ENCODE data around the gene TSHR.

The TSHR gene

DNA sequence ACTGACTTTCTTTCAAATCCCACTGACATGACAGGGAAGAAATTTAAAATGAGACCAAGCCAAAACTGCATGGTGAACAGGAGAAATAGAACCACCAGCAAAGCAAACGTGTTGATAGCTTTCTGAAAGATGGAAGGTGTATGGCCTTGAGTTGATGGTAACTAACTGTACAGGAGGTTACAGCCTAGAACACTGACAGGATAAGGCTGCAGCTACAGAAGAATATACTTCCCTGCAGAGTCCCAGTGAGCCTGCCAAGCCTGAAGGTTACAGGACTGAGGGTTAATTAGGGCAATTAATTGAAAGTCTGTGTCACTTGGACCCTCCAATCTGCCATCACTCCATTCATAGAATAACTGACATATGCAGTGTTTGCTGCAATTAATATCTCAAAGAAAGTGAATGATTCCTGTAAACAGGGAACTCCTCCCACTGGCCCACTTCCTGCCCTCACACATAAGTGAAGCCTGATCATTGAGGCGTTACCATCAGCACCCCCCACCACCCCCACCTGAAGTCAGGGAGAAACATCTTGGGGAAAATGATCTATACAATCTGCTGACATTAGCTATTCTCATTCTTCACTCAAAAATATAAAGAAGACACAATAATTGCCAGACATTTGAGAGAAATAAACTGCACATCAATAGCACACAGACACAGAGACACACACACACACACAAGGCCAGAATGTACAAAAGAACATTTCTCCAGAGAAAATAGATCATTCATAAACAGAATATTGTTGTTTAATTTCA is 191.9 kb downstream of the TSHR start:
- Histone ChIP-seq H3K9ac (ENCODE audit: low read length) (no peak overlapping the region), H3K27ac (ENCODE audit: low read depth, low read length) (no peak overlapping the region)

GRCh38 chr14:81148635-81149034 is 193.2 kb downstream of the TSHR start:
- Histone ChIP-seq H3K9me3 (ENCODE audit: low read length) (no peaks in the 10 kb centered on the region), H3K27me3 (ENCODE audit: control insufficient read depth in 1 of 2, insufficient read depth in 2 of 2, low read length in 2 of 2) (no peaks in the 10 kb centered on the region), H3K27ac (ENCODE audit: low read depth, low read length) (no peak overlapping the region), H3K9ac (ENCODE audit: low read length) (no peak overlapping the region), H3K4me1 (ENCODE audit: insufficient read depth, low read length) (peaks cover 10% of the 10 kb centered on the region), H3K4me3 (ENCODE audit: low read depth in 1 of 2, low read length in 2 of 2) (no peak overlapping the region), H3K36me3 (ENCODE audit: insufficient read depth, low read length) (no peaks in the 10 kb centered on the region)

More for the DNA sequence above, 191.9 kb downstream of the TSHR start:
- Histone ChIP-seq H3K4me1 (ENCODE audit: insufficient read depth, low read length) (peaks cover 10% of the 10 kb centered on the region), H3K4me3 (ENCODE audit: low read depth in 1 of 2, low read length in 2 of 2) (no peak overlapping the region), H3K36me3 (ENCODE audit: insufficient read depth, low read length) (no peaks in the 10 kb centered on the region), H3K9me3 (ENCODE audit: low read length) (no peaks in the 10 kb centered on the region), H3K27me3 (ENCODE audit: control insufficient read depth in 1 of 2, insufficient read depth in 2 of 2, low read length in 2 of 2) (no peaks in the 10 kb centered on the region)

GRCh38 chr14:81153187-81153586 is 197.8 kb downstream of the TSHR start:
- Histone ChIP-seq H3K4me1 (ENCODE audit: insufficient read depth, low read length) (no peaks in the 10 kb centered on the region), H3K9ac (ENCODE audit: low read length) (no peak overlapping the region), H3K4me3 (ENCODE audit: low read depth in 1 of 2, low read length in 2 of 2) (no peak overlapping the region), H3K27ac (ENCODE audit: low read depth, low read length) (no peak overlapping the region), H3K36me3 (ENCODE audit: insufficient read depth, low read length) (no peaks in the 10 kb centered on the region), H3K9me3 (ENCODE audit: low read length) (no peaks in the 10 kb centered on the region), H3K27me3 (ENCODE audit: control insufficient read depth in 1 of 2, insufficient read depth in 2 of 2, low read length in 2 of 2) (no peaks in the 10 kb centered on the region)

DNA sequence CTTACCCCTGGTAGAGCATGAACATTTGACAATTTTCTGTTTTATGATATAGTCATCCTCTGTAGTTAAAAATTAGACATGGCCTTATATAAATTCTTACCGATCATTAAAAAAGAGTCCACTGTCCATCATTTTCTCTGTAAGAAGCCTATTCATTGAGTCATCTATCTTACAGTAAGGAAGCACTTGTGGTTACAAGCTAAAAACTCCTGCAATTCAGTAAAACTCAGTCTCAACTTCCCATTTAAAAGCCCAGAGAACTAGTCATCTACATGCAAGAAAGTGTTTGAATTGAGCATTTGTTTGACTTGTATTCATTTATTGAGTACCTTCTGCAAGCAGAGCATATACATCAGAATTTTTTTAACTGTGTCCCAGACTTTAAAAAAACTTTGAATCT is 202.0 kb downstream of the TSHR start:
- H3K4me3 ChIP-seq (ENCODE audit: low read depth in 1 of 2, low read length in 2 of 2): no peak overlapping the region
- no peaks in the 10 kb centered on the region for H3K4me1 ChIP-seq (ENCODE audit: insufficient read depth, low read length)
- H3K9me3 ChIP-seq (ENCODE audit: low read length): no peaks in the 10 kb centered on the region
- no peaks in the 10 kb centered on the region for H3K27me3 ChIP-seq (ENCODE audit: control insufficient read depth in 1 of 2, insufficient read depth in 2 of 2, low read length in 2 of 2)
- no peak overlapping the region for H3K27ac ChIP-seq (ENCODE audit: low read depth, low read length)
- no peak overlapping the region for H3K9ac ChIP-seq (ENCODE audit: low read length)
- no peaks in the 10 kb centered on the region for H3K36me3 ChIP-seq (ENCODE audit: insufficient read depth, low read length)

- no peak overlapping the region for H3K27ac ChIP-seq (ENCODE audit: low read depth, low read length)
- no peaks in the 10 kb centered on the region for H3K36me3 ChIP-seq (ENCODE audit: insufficient read depth, low read length)
- no peak overlapping the region for H3K4me3 ChIP-seq (ENCODE audit: low read depth in 1 of 2, low read length in 2 of 2)
- no peak overlapping the region for H3K9ac ChIP-seq (ENCODE audit: low read length)
- H3K27me3 ChIP-seq (ENCODE audit: control insufficient read depth in 1 of 2, insufficient read depth in 2 of 2, low read length in 2 of 2): no peaks in the 10 kb centered on the region
- H3K4me1 ChIP-seq (ENCODE audit: insufficient read depth, low read length): no peaks in the 10 kb centered on the region
- no peaks in the 10 kb centered on the region for H3K9me3 ChIP-seq (ENCODE audit: low read length)
Measured at GRCh38 chr14:81161088-81161487, 205.7 kb downstream of the TSHR start.

GRCh38 chr14:81161749-81162148 is 206.3 kb downstream of the TSHR start:
- Histone ChIP-seq H3K4me3 (ENCODE audit: low read depth in 1 of 2, low read length in 2 of 2) (no peak overlapping the region), H3K9me3 (ENCODE audit: low read length) (no peaks in the 10 kb centered on the region), H3K36me3 (ENCODE audit: insufficient read depth, low read length) (no peaks in the 10 kb centered on the region), H3K27me3 (ENCODE audit: control insufficient read depth in 1 of 2, insufficient read depth in 2 of 2, low read length in 2 of 2) (no peaks in the 10 kb centered on the region), H3K9ac (ENCODE audit: low read length) (no peak overlapping the region), H3K4me1 (ENCODE audit: insufficient read depth, low read length) (no peaks in the 10 kb centered on the region), H3K27ac (ENCODE audit: low read depth, low read length) (no peak overlapping the region)

- no peak overlapping the region for H3K27ac ChIP-seq (ENCODE audit: low read depth, low read length)
Measured at GRCh38 chr14:81162941-81163340, 207.5 kb downstream of the TSHR start.

DNA sequence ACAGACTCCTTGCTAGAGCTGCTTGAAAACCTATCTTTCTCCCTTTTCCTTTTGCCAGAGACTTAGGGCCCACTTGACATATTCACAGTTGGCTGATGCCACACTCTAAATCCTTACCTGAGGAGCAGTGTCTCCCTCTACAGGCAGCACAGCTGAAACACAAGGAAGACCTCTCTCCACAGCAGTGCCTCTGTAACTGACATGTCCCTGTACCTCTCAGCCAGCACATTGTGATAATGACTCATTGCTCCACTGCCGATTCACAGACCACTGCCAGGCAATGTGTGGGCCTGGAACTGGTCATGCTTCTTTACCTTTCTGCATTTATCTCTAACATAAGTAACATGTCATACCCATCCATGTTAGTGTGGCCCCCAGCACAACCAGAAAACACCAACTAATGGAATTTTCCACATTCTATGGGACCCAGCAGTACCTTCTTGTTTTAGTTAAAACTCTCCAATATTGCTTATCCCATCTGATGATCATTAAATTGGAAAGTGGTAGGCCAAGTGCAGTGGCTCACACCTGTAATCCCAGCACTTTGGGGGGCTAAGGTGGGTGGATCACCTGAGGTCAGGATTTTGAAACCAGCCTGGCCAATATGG is 208.8 kb downstream of the TSHR start:
- Histone ChIP-seq H3K9me3 (ENCODE audit: low read length) (no peaks in the 10 kb centered on the region), H3K4me1 (ENCODE audit: insufficient read depth, low read length) (no peaks in the 10 kb centered on the region), H3K27me3 (ENCODE audit: control insufficient read depth in 1 of 2, insufficient read depth in 2 of 2, low read length in 2 of 2) (no peaks in the 10 kb centered on the region), H3K9ac (ENCODE audit: low read length) (no peak overlapping the region), H3K36me3 (ENCODE audit: insufficient read depth, low read length) (no peaks in the 10 kb centered on the region), H3K4me3 (ENCODE audit: low read depth in 1 of 2, low read length in 2 of 2) (no peak overlapping the region), H3K27ac (ENCODE audit: low read depth, low read length) (no peak overlapping the region)

More at GRCh38 chr14:81162941-81163340, 207.5 kb downstream of the TSHR start:
- no peaks in the 10 kb centered on the region for H3K36me3 ChIP-seq (ENCODE audit: insufficient read depth, low read length)
- no peak overlapping the region for H3K4me3 ChIP-seq (ENCODE audit: low read depth in 1 of 2, low read length in 2 of 2)
- H3K9me3 ChIP-seq (ENCODE audit: low read length): no peaks in the 10 kb centered on the region
- H3K9ac ChIP-seq (ENCODE audit: low read length): no peak overlapping the region
- no peaks in the 10 kb centered on the region for H3K27me3 ChIP-seq (ENCODE audit: control insufficient read depth in 1 of 2, insufficient read depth in 2 of 2, low read length in 2 of 2)
- no peaks in the 10 kb centered on the region for H3K4me1 ChIP-seq (ENCODE audit: insufficient read depth, low read length)

GRCh38 chr14:81165188-81165587 is 209.8 kb downstream of the TSHR start:
- H3K9me3 ChIP-seq (ENCODE audit: low read length): no peaks in the 10 kb centered on the region
- H3K9ac ChIP-seq (ENCODE audit: low read length): no peak overlapping the region
- no peaks in the 10 kb centered on the region for H3K4me1 ChIP-seq (ENCODE audit: insufficient read depth, low read length)
- H3K36me3 ChIP-seq (ENCODE audit: insufficient read depth, low read length): no peaks in the 10 kb centered on the region
- no peaks in the 10 kb centered on the region for H3K27me3 ChIP-seq (ENCODE audit: control insufficient read depth in 1 of 2, insufficient read depth in 2 of 2, low read length in 2 of 2)
- no peak overlapping the region for H3K4me3 ChIP-seq (ENCODE audit: low read depth in 1 of 2, low read length in 2 of 2)
- H3K27ac ChIP-seq (ENCODE audit: low read depth, low read length): no peak overlapping the region

- no peak overlapping the region for H3K27ac ChIP-seq (ENCODE audit: low read depth, low read length)
- H3K9me3 ChIP-seq (ENCODE audit: low read length): no peaks in the 10 kb centered on the region
- H3K9ac ChIP-seq (ENCODE audit: low read length): no peak overlapping the region
- no peak overlapping the region for H3K4me3 ChIP-seq (ENCODE audit: low read depth in 1 of 2, low read length in 2 of 2)
- no peaks in the 10 kb centered on the region for H3K27me3 ChIP-seq (ENCODE audit: control insufficient read depth in 1 of 2, insufficient read depth in 2 of 2, low read length in 2 of 2)
- H3K4me1 ChIP-seq (ENCODE audit: insufficient read depth, low read length): peaks cover 6% of the 10 kb centered on the region
- no peaks in the 10 kb centered on the region for H3K36me3 ChIP-seq (ENCODE audit: insufficient read depth, low read length)
Measured at GRCh38 chr14:81166121-81166520, 210.7 kb downstream of the TSHR start.

DNA sequence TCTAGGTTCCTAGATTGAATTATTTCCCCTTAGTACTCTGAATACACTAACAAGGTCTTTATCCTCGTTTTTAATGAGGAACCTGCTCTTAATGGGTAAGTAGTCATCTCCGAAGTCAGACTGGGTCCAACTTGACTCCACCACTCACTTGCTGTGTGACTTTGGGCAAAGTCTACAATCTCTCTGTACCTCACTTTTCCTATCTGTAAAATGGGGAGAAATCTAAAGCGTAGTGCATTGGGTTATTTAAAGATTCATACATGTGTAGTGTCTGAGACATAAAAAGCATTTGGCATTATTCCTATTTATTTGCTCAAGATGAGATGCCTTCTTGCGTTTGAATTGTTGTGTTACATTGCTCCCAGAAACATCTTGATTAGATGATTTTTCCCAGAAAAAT is 213.8 kb downstream of the TSHR start:
- Histone ChIP-seq H3K9me3 (ENCODE audit: low read length) (no peaks in the 10 kb centered on the region), H3K9ac (ENCODE audit: low read length) (peak overlapping the region; percentile 77), H3K4me3 (ENCODE audit: low read depth in 1 of 2, low read length in 2 of 2) (peak overlapping the region in 1 of 2 donors; percentile 83), H3K27me3 (ENCODE audit: control insufficient read depth in 1 of 2, insufficient read depth in 2 of 2, low read length in 2 of 2) (no peaks in the 10 kb centered on the region), H3K27ac (ENCODE audit: low read depth, low read length) (peak overlapping the region; percentile 70), H3K36me3 (ENCODE audit: insufficient read depth, low read length) (no peaks in the 10 kb centered on the region), H3K4me1 (ENCODE audit: insufficient read depth, low read length) (peaks cover 6% of the 10 kb centered on the region)

GRCh38 chr14:81169711-81170103 is 214.3 kb downstream of the TSHR start:
- Histone ChIP-seq H3K36me3 (ENCODE audit: insufficient read depth, low read length) (no peaks in the 10 kb centered on the region), H3K27me3 (ENCODE audit: control insufficient read depth in 1 of 2, insufficient read depth in 2 of 2, low read length in 2 of 2) (no peaks in the 10 kb centered on the region), H3K4me3 (ENCODE audit: low read depth in 1 of 2, low read length in 2 of 2) (peak overlapping the region; percentile 71 to 83), H3K27ac (ENCODE audit: low read depth, low read length) (peak overlapping the region; percentile 70), H3K4me1 (ENCODE audit: insufficient read depth, low read length) (peaks cover 6% of the 10 kb centered on the region), H3K9me3 (ENCODE audit: low read length) (no peaks in the 10 kb centered on the region), H3K9ac (ENCODE audit: low read length) (peak overlapping the region; percentile 77)

Data from muscle layer of colon (tissue), 2 donors.